ENCODE measurements around the gene TMEM238L.

The TMEM238L gene

DNA sequence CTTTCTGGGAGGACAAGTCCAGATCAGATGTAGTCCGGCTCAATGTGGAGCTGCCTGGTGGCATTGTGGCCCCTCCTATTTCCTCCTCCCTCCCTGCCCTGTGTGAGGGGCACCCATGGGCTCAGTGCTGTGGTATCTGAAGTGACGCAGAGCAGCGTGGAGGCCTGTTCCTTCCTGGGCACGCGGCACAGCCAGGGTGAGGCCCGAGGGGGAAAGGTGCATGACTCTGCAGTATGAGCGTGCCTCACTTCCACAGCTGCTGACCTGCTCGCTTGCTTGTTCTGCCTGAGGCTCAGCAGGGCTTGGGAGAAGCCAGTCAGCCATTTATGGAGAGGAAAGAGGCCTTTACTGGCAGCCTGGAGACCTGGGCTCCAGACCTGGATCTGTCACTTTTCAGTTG, 11.7 kb downstream of the TMEM238L start:
- H3K79me2 ChIP-seq (ENCODE audit: control insufficient read depth, insufficient read depth, low read length, unreplicated experiment), result no peaks in the 10 kb centered on the region
- H3K27ac ChIP-seq (ENCODE audit: low read depth, low read length), result no peak overlapping the region
- no peaks in the 10 kb centered on the region for H3K4me1 ChIP-seq (ENCODE audit: control insufficient read depth, insufficient read depth, low read length, unreplicated experiment)
- 0 out of 2 replicates have a peak, but pooled peaks cover 2% of the 10 kb centered on the region for H3K27me3 ChIP-seq (ENCODE audit: insufficient read depth, low read length)
- no peak overlapping the region for H3K4me3 ChIP-seq (ENCODE audit: low read depth, low read length)
- H2AFZ ChIP-seq (ENCODE audit: low read length, unreplicated experiment), result no peak overlapping the region
- H3K36me3 ChIP-seq (ENCODE audit: insufficient read depth, low read length), result no peaks in the 10 kb centered on the region

DNA sequence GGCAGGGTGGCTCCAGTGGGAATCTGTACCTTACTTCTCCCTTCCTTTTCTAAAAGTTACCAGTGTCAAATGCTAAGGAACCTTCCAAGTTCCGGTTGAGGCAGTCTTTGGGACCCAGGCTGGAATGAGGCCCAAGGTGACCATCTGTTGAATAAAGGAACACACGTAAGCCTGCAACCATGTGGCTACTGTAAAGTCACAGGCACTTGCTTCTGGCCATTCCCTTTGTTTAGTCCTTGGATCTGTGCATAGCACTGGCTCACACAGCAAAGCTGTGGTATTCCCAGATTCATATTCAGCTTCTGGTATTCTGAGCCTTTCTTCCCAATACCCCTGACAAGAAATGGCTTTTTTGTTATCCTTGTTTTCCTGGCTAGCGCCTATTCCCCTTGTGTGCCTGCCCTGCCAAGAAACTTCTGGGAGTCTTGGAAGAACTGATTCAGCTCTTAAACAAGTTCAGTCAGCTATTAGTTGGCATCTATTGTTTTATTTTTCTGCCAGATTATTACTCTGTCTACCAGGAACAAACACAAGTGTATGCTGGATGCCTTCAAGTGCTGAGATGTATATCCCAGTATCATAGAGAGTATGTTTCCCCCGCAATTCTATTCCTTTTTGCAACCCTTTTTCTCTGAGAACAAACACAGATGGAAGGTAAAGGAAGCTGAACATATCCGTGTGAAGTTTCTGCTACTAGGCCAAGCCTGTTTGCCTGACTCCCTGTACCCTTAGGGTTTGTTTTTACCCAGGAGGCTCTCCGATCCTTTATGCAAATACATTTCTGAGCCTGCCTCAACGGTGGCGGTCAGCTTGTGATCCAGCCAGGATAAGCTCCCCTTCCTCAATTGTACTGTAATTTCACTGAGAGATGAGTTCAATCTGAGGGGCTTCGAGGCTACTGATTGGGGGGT, 13.2 kb downstream of the TMEM238L start:
- Histone ChIP-seq H3K79me2 (ENCODE audit: control insufficient read depth, insufficient read depth, low read length, unreplicated experiment) (no peaks in the 10 kb centered on the region), H3K4me1 (ENCODE audit: control insufficient read depth, insufficient read depth, low read length, unreplicated experiment) (no peaks in the 10 kb centered on the region), H3K27me3 (ENCODE audit: insufficient read depth, low read length) (0 out of 2 replicates have a peak, but pooled peaks cover 2% of the 10 kb centered on the region), H3K4me3 (ENCODE audit: low read depth, low read length) (no peak overlapping the region), H3K27ac (ENCODE audit: low read depth, low read length) (no peak overlapping the region), H2AFZ (ENCODE audit: low read length, unreplicated experiment) (no peak overlapping the region), H3K36me3 (ENCODE audit: insufficient read depth, low read length) (no peaks in the 10 kb centered on the region)

DNA sequence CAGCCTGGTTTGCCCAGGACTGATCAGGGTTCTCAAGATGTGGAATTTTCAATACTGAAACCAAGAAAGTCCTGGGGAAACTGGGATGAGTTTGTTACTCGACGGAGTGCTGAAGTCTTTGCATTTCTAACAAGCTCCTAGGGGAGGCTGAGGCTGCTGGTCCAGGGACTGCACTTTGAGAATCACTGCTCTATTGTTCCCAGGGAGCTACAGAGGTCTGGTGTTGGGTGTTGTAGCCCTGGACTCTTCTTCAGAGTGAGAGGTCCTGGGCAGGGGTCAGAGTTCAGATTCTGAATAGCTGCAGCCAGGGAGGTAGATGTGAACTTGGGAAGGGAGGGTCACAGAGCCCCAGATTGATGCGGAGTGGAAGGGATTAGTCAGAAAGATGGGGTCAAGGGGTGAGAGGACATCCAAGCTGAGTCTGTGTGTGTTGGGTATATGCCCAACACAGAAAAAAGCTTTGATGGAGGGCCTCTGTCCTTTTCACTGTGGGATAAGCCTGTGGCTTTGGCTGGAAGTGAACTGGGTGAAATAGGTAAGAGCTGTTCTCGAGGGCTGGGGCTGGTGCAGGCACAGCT, 14.1 kb downstream of the TMEM238L start:
- Histone ChIP-seq H3K36me3 (ENCODE audit: insufficient read depth, low read length) (no peaks in the 10 kb centered on the region), H3K4me1 (ENCODE audit: control insufficient read depth, insufficient read depth, low read length, unreplicated experiment) (no peaks in the 10 kb centered on the region), H3K27ac (ENCODE audit: low read depth, low read length) (no peak overlapping the region), H3K4me3 (ENCODE audit: low read depth, low read length) (no peak overlapping the region), H2AFZ (ENCODE audit: low read length, unreplicated experiment) (no peak overlapping the region), H3K79me2 (ENCODE audit: control insufficient read depth, insufficient read depth, low read length, unreplicated experiment) (no peaks in the 10 kb centered on the region), H3K27me3 (ENCODE audit: insufficient read depth, low read length) (0 out of 2 replicates have a peak, but pooled peaks cover 2% of the 10 kb centered on the region)

DNA sequence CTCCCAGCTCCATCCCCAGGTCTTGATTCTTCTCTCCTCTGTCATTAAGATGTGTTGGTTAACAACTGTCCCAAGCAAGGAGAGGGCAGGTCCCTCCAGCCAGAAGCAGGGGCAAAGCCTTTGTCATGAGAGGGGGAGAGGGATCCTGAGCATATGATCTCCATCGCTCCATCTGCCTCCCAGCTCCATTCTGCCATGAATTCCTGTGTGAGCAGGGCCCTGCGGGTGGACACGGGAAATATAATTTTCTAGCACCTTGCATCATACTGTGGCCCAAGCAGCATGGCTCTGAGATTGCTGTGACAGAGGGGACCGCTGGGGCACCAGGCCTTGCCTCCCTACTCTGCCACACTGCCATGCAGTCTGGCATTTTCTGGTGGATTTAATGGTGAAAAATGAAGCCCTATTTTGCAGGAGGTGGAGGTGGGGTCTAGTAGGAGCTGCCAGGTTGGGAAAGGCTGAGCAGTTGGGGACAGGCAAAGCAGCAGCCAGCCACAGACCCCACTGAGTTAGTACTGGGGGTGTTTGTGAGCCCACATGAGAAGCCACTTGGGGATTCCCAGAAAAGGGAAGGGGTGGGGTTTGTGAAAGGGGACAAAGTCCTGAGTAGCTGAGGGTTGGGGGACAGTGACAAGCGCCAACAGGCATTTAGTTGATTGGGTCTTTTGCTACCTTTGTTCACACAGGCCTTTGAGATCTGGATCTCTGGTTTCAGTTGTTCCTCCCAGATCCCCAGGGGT, 16.4 kb downstream of the TMEM238L start:
- Histone ChIP-seq H2AFZ (ENCODE audit: low read length, unreplicated experiment) (no peak overlapping the region), H3K79me2 (ENCODE audit: control insufficient read depth, insufficient read depth, low read length, unreplicated experiment) (no peaks in the 10 kb centered on the region), H3K4me3 (ENCODE audit: low read depth, low read length) (no peak overlapping the region), H3K4me1 (ENCODE audit: control insufficient read depth, insufficient read depth, low read length, unreplicated experiment) (no peaks in the 10 kb centered on the region), H3K27me3 (ENCODE audit: insufficient read depth, low read length) (no peaks in the 10 kb centered on the region), H3K27ac (ENCODE audit: low read depth, low read length) (no peak overlapping the region), H3K36me3 (ENCODE audit: insufficient read depth, low read length) (no peaks in the 10 kb centered on the region)

DNA sequence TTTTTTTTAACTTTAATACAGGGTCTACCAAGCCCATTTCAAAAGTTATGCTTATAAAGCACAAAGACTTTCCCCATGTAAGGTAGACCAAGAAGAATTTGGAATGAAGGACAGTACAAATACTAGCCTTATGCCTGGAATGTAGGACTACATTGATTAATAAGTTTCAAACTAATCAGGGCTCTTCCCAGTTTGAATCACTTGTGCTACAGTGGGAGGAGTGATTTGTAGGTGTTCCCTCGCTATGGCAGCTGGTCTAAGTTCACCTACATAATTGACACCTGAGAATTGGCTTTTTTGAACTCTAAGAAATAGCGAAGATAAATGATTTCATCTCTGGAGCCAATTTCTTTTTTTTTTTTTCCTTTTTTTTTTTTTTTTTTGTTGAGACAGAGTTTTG, 18.6 kb downstream of the TMEM238L start:
- Histone ChIP-seq H3K79me2 (ENCODE audit: control insufficient read depth, insufficient read depth, low read length, unreplicated experiment) (no peaks in the 10 kb centered on the region), H3K4me1 (ENCODE audit: control insufficient read depth, insufficient read depth, low read length, unreplicated experiment) (no peaks in the 10 kb centered on the region), H3K36me3 (ENCODE audit: insufficient read depth, low read length) (no peaks in the 10 kb centered on the region), H3K4me3 (ENCODE audit: low read depth, low read length) (no peak overlapping the region), H3K27ac (ENCODE audit: low read depth, low read length) (no peak overlapping the region), H2AFZ (ENCODE audit: low read length, unreplicated experiment) (no peak overlapping the region), H3K27me3 (ENCODE audit: insufficient read depth, low read length) (no peaks in the 10 kb centered on the region)

DNA sequence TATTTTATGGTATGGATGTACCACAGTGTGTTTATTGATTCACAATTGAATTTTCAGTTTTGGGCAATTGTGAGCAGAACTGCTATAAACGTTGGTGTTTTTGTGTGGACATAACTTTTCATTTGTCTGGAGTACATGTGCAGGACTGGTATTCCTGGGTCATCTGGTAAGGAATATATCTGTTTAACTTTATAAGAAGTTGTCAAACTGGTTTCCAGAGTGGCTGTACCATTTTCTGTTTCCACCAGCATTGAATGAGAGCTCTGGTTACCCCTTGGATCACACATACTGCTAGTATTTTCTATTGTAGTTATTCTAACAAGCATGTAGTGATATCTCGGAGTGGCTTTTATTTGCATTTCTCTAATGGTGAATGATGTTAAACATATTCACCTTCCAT, 24.3 kb downstream of the TMEM238L start:
- Histone ChIP-seq H3K27me3 (ENCODE audit: insufficient read depth, low read length) (no peaks in the 10 kb centered on the region; the same call in 1 of the 2 replicates), H3K79me2 (ENCODE audit: control insufficient read depth, insufficient read depth, low read length, unreplicated experiment) (no peaks in the 10 kb centered on the region), H3K27ac (ENCODE audit: low read depth, low read length) (no peak overlapping the region), H2AFZ (ENCODE audit: low read length, unreplicated experiment) (no peak overlapping the region), H3K4me1 (ENCODE audit: control insufficient read depth, insufficient read depth, low read length, unreplicated experiment) (no peaks in the 10 kb centered on the region), H3K4me3 (ENCODE audit: low read depth, low read length) (no peak overlapping the region), H3K36me3 (ENCODE audit: insufficient read depth, low read length) (no peaks in the 10 kb centered on the region)

DNA sequence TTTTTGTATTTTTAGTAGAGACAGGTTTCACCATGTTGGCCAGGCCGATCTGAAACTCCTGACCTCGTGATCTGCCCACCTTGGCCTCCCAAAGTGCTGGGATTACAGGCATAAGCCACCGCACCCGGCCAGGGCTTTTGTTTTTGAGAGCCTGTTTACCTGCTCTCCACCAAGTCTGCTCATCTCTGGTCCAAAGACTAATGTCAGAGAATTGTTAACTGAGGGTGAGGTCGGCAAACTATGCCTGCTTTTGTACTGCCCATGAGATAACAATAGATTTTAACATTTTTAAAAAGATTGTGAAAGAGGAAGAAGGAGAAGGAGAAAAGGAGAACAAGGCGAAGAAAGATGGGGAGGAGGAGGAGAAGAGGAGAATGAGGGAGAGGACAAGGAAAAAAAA, 26.0 kb downstream of the TMEM238L start:
- Histone ChIP-seq H3K4me3 (ENCODE audit: low read depth, low read length) (no peak overlapping the region), H2AFZ (ENCODE audit: low read length, unreplicated experiment) (no peak overlapping the region), H3K27ac (ENCODE audit: low read depth, low read length) (no peak overlapping the region), H3K4me1 (ENCODE audit: control insufficient read depth, insufficient read depth, low read length, unreplicated experiment) (no peaks in the 10 kb centered on the region), H3K36me3 (ENCODE audit: insufficient read depth, low read length) (no peaks in the 10 kb centered on the region), H3K79me2 (ENCODE audit: control insufficient read depth, insufficient read depth, low read length, unreplicated experiment) (no peaks in the 10 kb centered on the region), H3K27me3 (ENCODE audit: insufficient read depth, low read length) (no peaks in the 10 kb centered on the region; the same call in 1 of the 2 replicates)

DNA sequence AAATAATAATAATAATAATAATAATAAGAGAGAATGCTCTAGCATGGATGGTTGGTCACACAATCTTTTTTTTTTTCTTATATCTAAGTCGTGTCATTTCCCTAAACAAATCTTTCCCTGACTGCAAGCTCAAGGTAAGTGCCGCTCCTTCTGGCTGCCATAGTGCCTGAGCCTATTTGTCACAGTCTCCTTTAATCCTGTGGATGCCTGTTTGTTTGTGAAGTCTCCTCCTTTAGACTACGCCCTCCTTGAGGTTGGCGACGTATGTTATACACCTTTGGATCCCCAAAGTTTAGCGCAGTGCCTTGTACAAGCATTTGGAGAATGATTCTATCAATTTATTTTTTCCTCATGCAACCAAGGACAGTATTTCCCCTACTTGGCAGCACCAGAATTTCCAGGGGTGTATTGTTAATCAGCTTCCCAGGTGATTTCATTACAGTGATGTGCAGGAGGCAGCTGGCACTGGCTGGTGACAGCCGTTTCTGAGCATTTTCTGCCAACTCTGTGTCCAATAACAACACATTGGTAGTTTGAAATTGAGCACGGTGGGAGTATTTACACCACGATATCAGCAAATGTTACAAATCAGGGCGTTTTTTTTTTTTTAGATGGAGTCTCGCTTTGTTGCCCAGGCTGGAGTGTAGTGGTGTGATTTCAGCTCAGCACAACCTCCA, 26.6 kb downstream of the TMEM238L start:
- H3K4me3 ChIP-seq (ENCODE audit: low read depth, low read length), result no peak overlapping the region
- H3K4me1 ChIP-seq (ENCODE audit: control insufficient read depth, insufficient read depth, low read length, unreplicated experiment), result no peaks in the 10 kb centered on the region
- no peaks in the 10 kb centered on the region; the same call in 1 of the 2 replicates for H3K27me3 ChIP-seq (ENCODE audit: insufficient read depth, low read length)
- H2AFZ ChIP-seq (ENCODE audit: low read length, unreplicated experiment), result no peak overlapping the region
- H3K79me2 ChIP-seq (ENCODE audit: control insufficient read depth, insufficient read depth, low read length, unreplicated experiment), result no peaks in the 10 kb centered on the region
- no peak overlapping the region for H3K27ac ChIP-seq (ENCODE audit: low read depth, low read length)
- no peaks in the 10 kb centered on the region for H3K36me3 ChIP-seq (ENCODE audit: insufficient read depth, low read length)

DNA sequence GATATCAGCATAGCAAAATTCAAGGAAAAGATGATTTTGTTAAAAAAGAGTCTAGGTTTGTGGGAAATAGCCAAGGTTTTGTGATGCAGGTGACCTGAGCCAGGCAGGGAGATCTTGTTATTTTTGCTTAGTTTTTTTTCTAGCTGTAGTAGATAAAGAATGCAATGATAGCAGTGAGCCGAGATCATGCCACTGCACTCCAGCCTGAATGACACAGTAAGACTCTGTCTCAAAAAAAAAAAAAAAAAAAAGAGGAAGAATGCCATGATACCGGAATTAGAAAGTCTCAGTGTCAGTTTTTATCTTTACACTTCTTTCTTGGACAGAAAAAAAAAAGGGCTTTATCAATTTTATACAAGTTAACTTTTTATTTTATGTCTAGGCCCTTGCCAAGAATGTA, 27.5 kb downstream of the TMEM238L start:
- no peaks in the 10 kb centered on the region for H3K79me2 ChIP-seq (ENCODE audit: control insufficient read depth, insufficient read depth, low read length, unreplicated experiment)
- no peak overlapping the region for H3K4me3 ChIP-seq (ENCODE audit: low read depth, low read length)
- no peak overlapping the region for H2AFZ ChIP-seq (ENCODE audit: low read length, unreplicated experiment)
- no peaks in the 10 kb centered on the region; the same call in 1 of the 2 replicates for H3K27me3 ChIP-seq (ENCODE audit: insufficient read depth, low read length)
- H3K4me1 ChIP-seq (ENCODE audit: control insufficient read depth, insufficient read depth, low read length, unreplicated experiment), result no peaks in the 10 kb centered on the region
- H3K27ac ChIP-seq (ENCODE audit: low read depth, low read length), result no peak overlapping the region
- H3K36me3 ChIP-seq (ENCODE audit: insufficient read depth, low read length), result no peaks in the 10 kb centered on the region

DNA sequence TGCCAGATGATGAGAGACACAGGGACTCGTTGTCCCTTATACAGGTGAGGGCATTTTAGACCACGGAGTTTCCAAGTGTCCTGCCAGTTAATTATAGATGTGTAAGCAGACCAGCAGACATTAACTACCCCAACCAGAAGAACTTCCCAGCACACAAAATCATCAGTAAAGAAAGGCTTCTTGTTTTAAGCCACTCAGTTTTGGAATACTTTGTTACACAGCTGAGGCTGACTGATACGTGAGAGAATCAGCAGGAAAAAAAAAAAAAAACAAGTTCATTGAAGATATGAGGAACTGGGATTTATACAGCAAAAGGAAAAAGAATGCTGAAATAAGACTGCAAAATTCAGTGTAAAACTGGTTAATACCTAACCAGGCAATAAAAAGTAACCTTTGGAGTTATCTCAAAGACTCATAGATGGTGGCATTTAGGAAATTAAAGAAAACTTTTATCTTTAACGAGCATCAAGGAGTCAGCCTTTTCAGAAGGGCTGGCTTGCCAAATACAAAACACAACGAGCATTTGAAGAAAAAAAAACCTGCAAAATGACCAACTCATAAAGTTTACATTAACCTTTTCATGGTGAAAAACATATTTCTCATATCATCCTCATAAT, 28.1 kb downstream of the TMEM238L start:
- no peak overlapping the region for H3K4me3 ChIP-seq (ENCODE audit: low read depth, low read length)
- H3K27ac ChIP-seq (ENCODE audit: low read depth, low read length), result no peak overlapping the region
- H3K36me3 ChIP-seq (ENCODE audit: insufficient read depth, low read length), result no peaks in the 10 kb centered on the region
- no peaks in the 10 kb centered on the region; the same call in 1 of the 2 replicates for H3K27me3 ChIP-seq (ENCODE audit: insufficient read depth, low read length)
- no peaks in the 10 kb centered on the region for H3K79me2 ChIP-seq (ENCODE audit: control insufficient read depth, insufficient read depth, low read length, unreplicated experiment)
- no peaks in the 10 kb centered on the region for H3K4me1 ChIP-seq (ENCODE audit: control insufficient read depth, insufficient read depth, low read length, unreplicated experiment)
- H2AFZ ChIP-seq (ENCODE audit: low read length, unreplicated experiment), result no peak overlapping the region
